HepG2 (cell line): Measurements from ENCODE around the gene KIAA2012.

Experiments
- BCLAF1 ChIP-seq: fragments of 450-650 bp; IDR thresholded peaks from 2 replicates; pipeline ENCODE4 v1.6.1; 2017; ENCODE audit warnings: mild to moderate bottlenecking
- CTCF ChIP-seq: sonication (generic); formaldehyde crosslinking; IDR thresholded peaks from 2 replicates; pipeline ENCODE4 v1.5.0; 2020; ENCODE audit warnings: mild to moderate bottlenecking, missing genetic modification reagents, moderate library complexity
- GZF1 ChIP-seq: sonication (generic); formaldehyde crosslinking; IDR thresholded peaks from 2 replicates; pipeline ENCODE4 v1.5.1; 2020; ENCODE audit warnings: mild to moderate bottlenecking, missing genetic modification reagents
- MBNL3 ChIP-seq: fragments of 250-450 bp; sonication (Bioruptor Pico); conservative IDR thresholded peaks from 2 replicates; pipeline ENCODE4 v1.8.0; 2022; ENCODE audit warnings: mild to moderate bottlenecking, inconsistent platforms
- NPAS2 ChIP-seq: sonication (generic); formaldehyde crosslinking; IDR thresholded peaks from 2 replicates; pipeline ENCODE4 v1.8.0; 2022; ENCODE audit warnings: mild to moderate bottlenecking, missing genetic modification reagents, borderline replicate concordance
- POLR2A ChIP-seq, 2 experiments: IDR thresholded peaks; 2 replicates each; pipeline ENCODE4 v1.6.1; 2011; ENCODE audit warnings: low read depth in 2 of 2, low read length in 2 of 2, mild to moderate bottlenecking in 1 of 2, moderate library complexity in 1 of 2; ENCODE audit not compliant: insufficient read depth in 1 of 2
- POLR2AphosphoS5 ChIP-seq: IDR thresholded peaks from 2 replicates; pipeline ENCODE4 v1.6.1; 2012; ENCODE audit warnings: low read depth, low read length
- SMAD1 ChIP-seq: sonication (generic); formaldehyde crosslinking; IDR thresholded peaks from 2 replicates; pipeline ENCODE4 v1.4.0; 2020; ENCODE audit warnings: missing genetic modification reagents, low read depth, mild to moderate bottlenecking, borderline replicate concordance
- TF ChIP-seq, protein P1 (sequence below): sonication (generic); formaldehyde crosslinking; IDR thresholded peaks from 2 replicates; pipeline ENCODE4 v1.8.0; 2022; ENCODE audit warnings: mild to moderate bottlenecking, missing genetic modification reagents, moderate library complexity

DNA sequence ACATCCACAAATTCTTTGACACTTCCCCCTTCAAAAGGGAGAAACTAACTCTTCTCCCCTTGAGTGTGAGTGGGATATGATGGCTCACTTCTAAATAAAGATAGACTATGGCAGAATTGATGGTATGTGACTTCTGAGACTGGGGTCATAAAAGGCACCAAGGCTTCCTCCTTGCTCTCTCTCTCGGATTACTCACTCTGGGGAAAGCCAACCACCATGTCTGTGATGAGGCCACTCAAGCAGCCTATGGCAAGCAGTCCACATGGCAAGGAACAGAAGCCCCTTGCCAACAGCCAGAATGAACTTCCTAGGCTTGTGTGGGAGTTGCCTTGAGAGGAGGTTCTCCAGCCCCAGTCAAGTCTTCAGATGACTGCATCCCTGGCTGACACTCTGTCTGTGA, 43.6 kb downstream of the KIAA2012 start:
- TF ChIP-seq POLR2AphosphoS5 (no peak), SMAD1 (CRISPR knock-in tag) (no peak), NPAS2 (CRISPR knock-in tag) (no peak), POLR2A (IDR thresholded peaks at IDR 0.05; ENCODE audit: insufficient read depth in 1 of 2, low read depth in 2 of 2, low read length in 2 of 2) (no peak), BCLAF1 (no peak), GZF1 (CRISPR knock-in tag) (no peak), CTCF (CRISPR knock-in tag) (no peak), MBNL3 (CRISPR knock-in tag) (no peak)
- TF ChIP-seq, protein P1, sequence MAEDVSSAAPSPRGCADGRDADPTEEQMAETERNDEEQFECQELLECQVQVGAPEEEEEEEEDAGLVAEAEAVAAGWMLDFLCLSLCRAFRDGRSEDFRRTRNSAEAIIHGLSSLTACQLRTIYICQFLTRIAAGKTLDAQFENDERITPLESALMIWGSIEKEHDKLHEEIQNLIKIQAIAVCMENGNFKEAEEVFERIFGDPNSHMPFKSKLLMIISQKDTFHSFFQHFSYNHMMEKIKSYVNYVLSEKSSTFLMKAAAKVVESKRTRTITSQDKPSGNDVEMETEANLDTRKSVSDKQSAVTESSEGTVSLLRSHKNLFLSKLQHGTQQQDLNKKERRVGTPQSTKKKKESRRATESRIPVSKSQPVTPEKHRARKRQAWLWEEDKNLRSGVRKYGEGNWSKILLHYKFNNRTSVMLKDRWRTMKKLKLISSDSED: no peak
